ENCODE results near the gene SLC28A1.

The SLC28A1 gene

DNA sequence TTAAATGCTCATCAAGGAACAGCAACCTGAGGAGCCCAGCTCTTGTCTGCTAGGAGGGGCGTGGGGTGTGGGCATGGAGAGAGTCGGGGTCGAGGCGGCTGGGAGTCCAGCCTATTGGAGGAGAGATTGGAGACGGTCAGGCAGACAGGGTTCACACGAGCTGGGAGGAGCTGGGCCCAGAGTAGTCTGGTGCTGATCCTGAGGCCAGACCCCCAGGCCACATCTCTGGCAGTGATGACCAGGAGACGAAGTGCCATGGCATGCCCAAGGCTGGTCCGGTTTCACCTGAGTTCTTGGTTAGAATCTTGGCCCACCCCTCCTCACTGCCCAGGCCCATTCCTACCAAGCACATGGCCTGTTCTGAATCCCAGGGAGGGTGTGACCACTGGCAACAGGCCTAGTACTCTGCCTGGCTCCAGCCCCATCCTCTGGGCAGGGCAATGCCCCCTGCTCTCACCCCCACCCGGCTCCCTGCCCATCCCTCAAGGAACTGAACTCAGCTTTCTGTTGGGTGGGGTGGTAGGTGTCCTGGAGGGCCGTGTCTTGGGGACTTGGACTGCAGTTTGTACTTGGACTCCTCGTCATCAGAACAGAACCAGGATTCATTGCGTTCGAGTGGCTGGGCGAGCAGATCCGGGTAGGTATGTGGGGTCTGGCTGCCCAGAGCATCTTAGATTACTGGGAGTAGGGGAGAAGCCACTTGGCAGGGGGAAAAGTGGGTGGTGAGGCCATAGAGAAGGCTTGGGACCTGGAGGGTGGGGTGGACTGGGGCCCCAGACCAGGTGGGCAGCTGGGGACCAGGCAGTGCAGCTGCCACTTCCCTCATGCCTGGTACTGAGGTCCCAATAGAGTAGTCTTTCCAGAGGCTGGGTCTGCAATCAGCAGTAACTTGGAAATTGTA is 20.8 kb downstream of the SLC28A1 start:
- H4K20me1 ChIP-seq (ENCODE audit: low read depth, low read length), result no peaks in the 10 kb centered on the region
- H3F3A ChIP-seq (ENCODE audit: insufficient read depth), result no peaks in the 10 kb centered on the region
- no peak overlapping the region for H3K4me2 ChIP-seq (ENCODE audit: low read depth, low read length, poor library complexity, severe bottlenecking)
- H3K27me3 ChIP-seq (ENCODE audit: low read length), result no peaks in the 10 kb centered on the region
- no peak overlapping the region for H2AFZ ChIP-seq (ENCODE audit: low read depth, low read length, severe bottlenecking)
- H3K4me3 ChIP-seq (ENCODE audit: insufficient read depth, low read length, poor library complexity, severe bottlenecking), result no peak overlapping the region
- H3K36me3 ChIP-seq (ENCODE audit: low read length), result no peaks in the 10 kb centered on the region
- H3K79me2 ChIP-seq (ENCODE audit: insufficient read depth, low read length), result no peaks in the 10 kb centered on the region
- TF ChIP-seq EZH2phosphoT487 (conservative IDR thresholded peaks at IDR 0.05; ENCODE audit: low read length), result no peak
- TF ChIP-seq CTCF (IDR thresholded peaks at IDR 0.05; ENCODE audit: insufficient read depth, low read length, poor library complexity, severe bottlenecking), result no peak
- no peak overlapping the region for H3K9ac ChIP-seq (ENCODE audit: low read length)
- no peak overlapping the region for H3K27ac ChIP-seq (ENCODE audit: low read depth, low read length)
- H3K9me3 ChIP-seq (ENCODE audit: insufficient read depth, low read length), result peaks cover 7% of the 10 kb centered on the region; the same call in 1 of the 2 replicates
- H3K9me2 ChIP-seq (replicated peaks; ENCODE audit: insufficient read depth, low read length), result no peaks in the 10 kb centered on the region

- Histone ChIP-seq H3F3A (ENCODE audit: insufficient read depth) (no peaks in the 10 kb centered on the region), H3K27me3 (ENCODE audit: low read length) (no peaks in the 10 kb centered on the region), H3K4me3 (ENCODE audit: insufficient read depth, low read length, poor library complexity, severe bottlenecking) (no peak overlapping the region), H3K27ac (ENCODE audit: low read depth, low read length) (no peak overlapping the region), H4K20me1 (ENCODE audit: low read depth, low read length) (no peaks in the 10 kb centered on the region), H3K36me3 (ENCODE audit: low read length) (no peaks in the 10 kb centered on the region), H3K4me2 (ENCODE audit: low read depth, low read length, poor library complexity, severe bottlenecking) (no peak overlapping the region), H3K9me2 (replicated peaks; ENCODE audit: insufficient read depth, low read length) (no peaks in the 10 kb centered on the region), H3K9ac (ENCODE audit: low read length) (no peak overlapping the region), H3K79me2 (ENCODE audit: insufficient read depth, low read length) (no peaks in the 10 kb centered on the region), H2AFZ (ENCODE audit: low read depth, low read length, severe bottlenecking) (no peak overlapping the region), H3K9me3 (ENCODE audit: insufficient read depth, low read length) (no peaks in the 10 kb centered on the region)
- TF ChIP-seq EZH2phosphoT487 (conservative IDR thresholded peaks at IDR 0.05; ENCODE audit: low read length) (no peak), CTCF (IDR thresholded peaks at IDR 0.05; ENCODE audit: insufficient read depth, low read length, poor library complexity, severe bottlenecking) (no peak)
These were observed 23.3 kb downstream of the SLC28A1 start for GRCh38 chr15:84907731-84908130.

GRCh38 chr15:84908564-84908963 is 24.1 kb downstream of the SLC28A1 start:
- no peaks in the 10 kb centered on the region for H3K9me3 ChIP-seq (ENCODE audit: insufficient read depth, low read length)
- H3K27ac ChIP-seq (ENCODE audit: low read depth, low read length), result no peak overlapping the region
- TF ChIP-seq CTCF (IDR thresholded peaks at IDR 0.05; ENCODE audit: insufficient read depth, low read length, poor library complexity, severe bottlenecking) (no peak), EZH2phosphoT487 (conservative IDR thresholded peaks at IDR 0.05; ENCODE audit: low read length) (no peak)
- no peak overlapping the region for H3K4me2 ChIP-seq (ENCODE audit: low read depth, low read length, poor library complexity, severe bottlenecking)
- no peaks in the 10 kb centered on the region for H3K9me2 ChIP-seq (replicated peaks; ENCODE audit: insufficient read depth, low read length)
- H4K20me1 ChIP-seq (ENCODE audit: low read depth, low read length), result no peaks in the 10 kb centered on the region
- no peaks in the 10 kb centered on the region for H3F3A ChIP-seq (ENCODE audit: insufficient read depth)
- H3K4me3 ChIP-seq (ENCODE audit: insufficient read depth, low read length, poor library complexity, severe bottlenecking), result no peak overlapping the region
- no peak overlapping the region for H3K9ac ChIP-seq (ENCODE audit: low read length)
- H3K36me3 ChIP-seq (ENCODE audit: low read length), result no peaks in the 10 kb centered on the region
- no peaks in the 10 kb centered on the region for H3K27me3 ChIP-seq (ENCODE audit: low read length)
- no peaks in the 10 kb centered on the region for H3K79me2 ChIP-seq (ENCODE audit: insufficient read depth, low read length)
- H2AFZ ChIP-seq (ENCODE audit: low read depth, low read length, severe bottlenecking), result no peak overlapping the region

Data from SU-DHL-6 (cell line).